A673 (cell line): ENCODE results near the gene HEXIM2. TPM values are rescaled to one million over a fixed set of nuclear protein-coding genes. Genes with fewer than 3 reads are reported as not detected.

ENCODE experiments used
- BruUV-seq: library from RNA; stranded (reverse); fragments of 400-500 nt; replicated peaks from 2 replicates; lab custom pipeline; 2021; lab: Mats Ljungman, UMichigan
- CTCF ChIA-PET: fragments of 300-600 bp; sonication (Branson Sonifier 250); formaldehyde crosslinking; loops from one replicate; lab custom pipeline; 2022; ENCODE audit warnings: antibody characterized with exemption; lab: Charles Lee
- POLR2A ChIA-PET: fragments of 300-600 bp; sonication (Branson Sonifier 250); formaldehyde crosslinking; loops from one replicate; lab custom pipeline; 2022; ENCODE audit warnings: antibody characterized with exemption; ENCODE audit not compliant: low non-redundant PET; lab: Charles Lee
- DNase-seq: peaks from one replicate; pipeline ENCODE4 v3.0.0-alpha.2; 2015; ENCODE audit warnings: low spot score
- H3K27ac ChIP-seq: fragments of 200-600 bp; sonication (generic); 2 replicates; pipeline ENCODE4 v1.5.1; 2016; ENCODE audit warnings: mixed run types, low read depth, mild to moderate bottlenecking, mixed read lengths, antibody characterized with exemption, low read length; ENCODE audit not compliant: poor library complexity, severe bottlenecking
- H3K27me3 ChIP-seq: fragments of 200-600 bp; sonication (generic); replicated peaks from 2 replicates; pipeline ENCODE4 v1.6.1; 2017; ENCODE audit warnings: mixed run types, low read depth, mild to moderate bottlenecking, mixed read lengths, antibody characterized with exemption, low read length; ENCODE audit not compliant: insufficient read depth, poor library complexity
- H3K36me3 ChIP-seq: fragments of 200-600 bp; sonication (generic); 2 replicates; pipeline ENCODE4 v1.6.1; 2016; ENCODE audit warnings: mixed run types, mild to moderate bottlenecking, mixed read lengths, antibody characterized with exemption, low read length; ENCODE audit not compliant: insufficient read depth, poor library complexity, severe bottlenecking
- H3K4me1 ChIP-seq: fragments of 200-600 bp; sonication (generic); 2 replicates; pipeline ENCODE4 v1.6.1; 2017; ENCODE audit warnings: mixed run types, mild to moderate bottlenecking, mixed read lengths, antibody characterized with exemption, low read length; ENCODE audit not compliant: insufficient read depth, poor library complexity, severe bottlenecking
- H3K4me3 ChIP-seq: fragments of 200-600 bp; sonication (generic); 2 replicates; pipeline ENCODE4 v1.5.1; 2016; ENCODE audit warnings: low read depth, mixed run types, mild to moderate bottlenecking, mixed read lengths, low read length; ENCODE audit not compliant: poor library complexity, severe bottlenecking
- H3K9me3 ChIP-seq: fragments of 200-600 bp; sonication (generic); 2 replicates; pipeline ENCODE4 v1.6.1; 2016; ENCODE audit warnings: mixed run types, low read depth, mild to moderate bottlenecking, mixed read lengths, antibody characterized with exemption, low read length; ENCODE audit not compliant: poor library complexity, severe bottlenecking
- CTCF ChIP-seq: fragments of 300-800, 200-600 bp; sonication (generic); conservative IDR thresholded peaks from 2 replicates; pipeline ENCODE4 v1.5.1; 2017; ENCODE audit warnings: low read depth, mild to moderate bottlenecking, antibody characterized with exemption, low read length, moderate library complexity, mixed read lengths
- EZH2 ChIP-seq: fragments of 200-600 bp; sonication (generic); IDR thresholded peaks from 2 replicates; pipeline ENCODE4 v1.6.1; 2017; ENCODE audit warnings: borderline replicate concordance, low read depth, mild to moderate bottlenecking, mixed read lengths, antibody characterized with exemption, low read length; ENCODE audit not compliant: poor library complexity, severe bottlenecking
- intact Hi-C: fragments of 100-400 bp; cut with micrococcal nuclease; formaldehyde crosslinking; loops from one replicate; pipeline ENCODE4 v1.10.0; 2022; ENCODE audit not compliant: unreplicated experiment
- total RNA-seq: library from RNA; stranded (reverse); gene quantifications from 2 replicates; pipeline ENCODE4 v1.2.3, GENCODE V29; 2021

Gene HEXIM2
- total RNA-seq, 1 experiment from 2014 or later = 4.8 TPM

- Histone ChIP-seq H3K27ac (peak overlapping the region; percentile 42), H3K36me3 (no peaks in the 10 kb centered on the region), H3K4me3 (peak overlapping the region; percentile 54), H3K9me3 (no peaks in the 10 kb centered on the region), H3K4me1 (no peaks in the 10 kb centered on the region), H3K27me3 (no peaks in the 10 kb centered on the region)
- ChIA-PET CTCF (interaction anchor here (0.5 to 1.7 kb wide), 20 partner anchors 8 to 361 kb away, joined by 3 to 45 read pairs (median 6); partner anchors contain the start of genes HEXIM1, HEXIM2 and NMT1), POLR2A (no interaction called here)
- no TSS peak for BruUV-seq
- TF ChIP-seq CTCF = no peak
- TF ChIP-seq EZH2 = no peak
- DNase-seq = no peak
- intact Hi-C loops = loop anchor here (1.0 to 10.0 kb wide), 2 partner anchors 61 to 249 kb away; no protein-coding TSS in a partner anchor
Measured at GRCh38 chr17:45135978-45136791, 25.5 kb upstream of the HEXIM2 start.

- Histone ChIP-seq H3K9me3 (no peaks in the 10 kb centered on the region), H3K4me3 (no peak overlapping the region), H3K36me3 (no peaks in the 10 kb centered on the region), H3K4me1 (no peaks in the 10 kb centered on the region), H3K27me3 (no peaks in the 10 kb centered on the region), H3K27ac (no peak overlapping the region)
- ChIA-PET CTCF (no interaction called here), POLR2A (no interaction called here)
- no peak for DNase-seq
- intact Hi-C loops = loop anchor here (10.0 kb wide), 1 partner anchor 248 kb away; no protein-coding TSS in a partner anchor
- no peak for TF ChIP-seq CTCF
- TF ChIP-seq EZH2 = no peak
- no TSS peak for BruUV-seq
Measured at GRCh38 chr17:45136846-45137560, 24.7 kb upstream of the HEXIM2 start.

GRCh38 chr17:45137561-45138305 lies 23.9 kb upstream of the HEXIM2 start:
- CTCF ChIA-PET = no interaction called here
- H3K4me1 ChIP-seq = no peaks in the 10 kb centered on the region
- no peak overlapping the region for H3K27ac ChIP-seq
- POLR2A ChIA-PET = no interaction called here
- no TSS peak for BruUV-seq
- H3K36me3 ChIP-seq = no peaks in the 10 kb centered on the region
- intact Hi-C loops = loop anchor here (10.0 kb wide), 1 partner anchor 247 kb away; no protein-coding TSS in a partner anchor
- no peak overlapping the region for H3K4me3 ChIP-seq
- H3K27me3 ChIP-seq = no peaks in the 10 kb centered on the region
- no peak for TF ChIP-seq EZH2
- TF ChIP-seq CTCF = no peak
- H3K9me3 ChIP-seq = no peaks in the 10 kb centered on the region
- DNase-seq = no peak
